ENCODE measurements around the gene TGFBR3.

DNA sequence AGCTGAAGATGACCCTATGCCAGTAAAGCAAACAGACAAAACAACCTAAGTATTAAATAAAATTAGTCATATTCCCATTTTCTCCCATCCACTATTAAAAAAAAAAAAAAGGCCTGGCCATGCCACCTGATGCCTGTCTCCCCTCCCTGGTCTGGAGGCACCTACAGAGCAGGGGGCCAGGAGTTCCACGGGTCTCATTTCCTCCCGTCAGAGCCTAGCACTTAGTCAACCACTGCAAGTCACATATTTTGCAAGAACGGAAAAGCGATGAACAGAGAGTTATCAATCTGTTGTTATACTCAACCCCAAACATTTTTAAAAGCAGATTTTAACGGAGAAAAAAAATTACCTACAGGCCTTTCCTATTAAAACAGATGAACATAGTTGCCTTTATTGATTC lies 59.3 kb downstream of the TGFBR3 start:
- TF ChIP-seq EZH2phosphoT487 (IDR thresholded peaks at IDR 0.05; ENCODE audit: insufficient read depth, low read depth) (no peak), EZH2 (IDR thresholded peaks at IDR 0.05; ENCODE audit: insufficient read depth, poor library complexity, severe bottlenecking) (no peak)

All from GM23248 (cell line).